Sciatic nerve (tissue), 2 donors: Measurements from ENCODE around the gene DIAPH2. TPM values are rescaled to one million over a fixed set of nuclear protein-coding genes. Genes with fewer than 3 reads are reported as not detected.

Experiments
- ATAC-seq: fragments of 200-7000 bp; cut with Tn5 transposase; one replicate; pipeline ENCODE4 v1.9.1; 2020; ENCODE audit warnings: mild to moderate bottlenecking, moderate library complexity
- DNase-seq: peaks from one replicate; pipeline ENCODE4 v3.0.0-alpha.2; 2020; ENCODE audit warnings: low spot score
- intact Hi-C: fragments of 100-400 bp; cut with DNase I; formaldehyde crosslinking; loops from one replicate; pipeline ENCODE4 v1.14.2; 2022
- total RNA-seq: library from RNA; stranded (reverse); fragmentation: NEBNext Ultra II Directional; extraction: Animal tissue kit (Norgen Biotek cat#: 25700); gene quantifications from one replicate; pipeline ENCODE4 v1.2.1, GENCODE V29; 2021
- donor health status: DM: no; HTN: no; CAD: no.
- donor health status: DM: no; HTN: no; CAD: no.

The DIAPH2 gene
- total RNA-seq, 1 donor from 2014 or later = 34.5 TPM

DNA sequence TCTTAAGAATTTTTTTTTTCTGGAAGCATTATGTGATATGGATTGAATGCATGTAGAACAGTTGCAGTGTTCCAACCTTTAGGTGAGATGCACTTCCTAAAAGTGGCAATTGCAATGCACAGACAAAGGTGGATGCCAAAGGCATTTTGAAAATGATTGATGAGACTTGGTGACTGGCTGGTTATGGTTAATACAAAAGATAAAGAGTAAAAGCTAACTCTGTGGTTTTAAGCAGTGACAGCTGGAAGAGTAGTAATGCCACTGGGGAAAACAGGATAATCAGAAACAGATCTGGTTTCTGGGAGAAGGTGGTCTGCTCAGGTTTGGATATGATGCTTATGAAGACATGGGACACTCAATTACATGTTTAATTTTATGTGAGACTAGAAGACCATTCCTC lies 544.7 kb downstream of the DIAPH2 start:
- ATAC-seq = no peak
- DNase-seq = no peak

DNA sequence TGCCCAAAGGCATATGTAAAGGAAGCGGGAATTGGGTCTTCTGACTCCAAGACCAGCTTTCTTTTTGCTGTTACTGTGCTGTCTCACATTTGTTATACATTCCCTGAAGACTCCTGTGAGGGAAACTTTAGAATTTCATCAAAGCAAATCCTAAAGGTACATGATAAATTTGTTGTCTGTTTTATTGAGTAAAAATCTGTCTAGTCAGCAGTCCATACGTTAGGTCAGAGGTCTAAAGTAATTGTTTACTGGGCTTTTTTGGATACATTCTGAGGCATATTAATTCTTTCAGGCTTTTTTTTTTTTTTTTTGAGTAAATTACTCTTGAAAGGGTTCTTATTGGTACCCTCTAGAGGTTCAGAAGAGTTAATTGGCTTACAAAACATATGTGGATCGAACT lies 546.3 kb downstream of the DIAPH2 start:
- no peak for ATAC-seq
- intact Hi-C loops = no loop called here
- no peak for DNase-seq

More for the DNA sequence above, 544.7 kb downstream of the DIAPH2 start:
- intact Hi-C loops = no loop called here

DNA sequence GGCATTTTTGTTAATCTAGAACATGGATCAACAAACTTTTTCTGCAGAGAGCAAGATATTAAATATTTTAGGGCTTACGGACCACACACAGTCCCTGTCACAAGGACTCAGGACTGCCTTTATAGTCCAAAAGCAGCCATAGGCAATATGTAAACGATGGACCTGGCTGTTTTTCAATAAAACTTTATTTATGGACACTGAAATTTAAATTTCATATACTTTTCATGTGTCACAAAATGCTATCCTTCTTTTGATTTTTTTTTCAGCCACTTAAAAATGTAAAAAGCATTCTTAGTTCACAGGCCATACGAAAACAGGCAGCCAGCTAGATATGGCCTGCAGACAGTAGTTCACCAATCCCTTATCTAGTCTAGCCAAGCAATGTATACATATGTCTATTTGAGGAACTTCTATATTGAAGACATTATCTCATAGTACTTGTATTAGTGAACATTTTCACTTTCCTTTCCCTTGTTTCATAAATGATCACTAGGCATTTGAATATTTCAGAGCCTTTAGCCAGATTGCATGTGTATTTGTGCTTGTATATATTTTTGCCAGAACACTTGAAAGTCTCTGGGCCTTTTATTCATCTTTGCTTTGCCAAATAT lies 549.9 kb downstream of the DIAPH2 start:
- DNase-seq = no peak

DNA sequence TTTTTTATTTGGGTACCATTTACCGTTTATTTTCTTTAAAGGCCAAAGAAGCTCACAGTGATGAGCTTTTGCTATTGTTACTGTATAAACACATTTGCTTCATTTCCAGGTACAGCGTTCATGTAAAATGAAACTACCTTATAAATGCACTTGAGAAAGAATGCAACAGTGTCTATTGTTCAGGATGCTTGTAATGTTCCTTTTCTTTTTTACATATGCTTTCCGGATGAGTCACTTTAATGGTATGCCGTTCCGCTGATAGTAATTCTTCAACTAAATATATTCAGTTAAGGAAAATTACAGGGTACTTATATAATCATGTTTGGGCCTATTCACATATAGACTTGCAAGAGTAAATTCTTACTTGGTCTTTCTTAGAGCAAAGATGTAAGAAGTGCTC lies 554.0 kb downstream of the DIAPH2 start:
- no peak for DNase-seq
- intact Hi-C loops = no loop called here
- no peak for ATAC-seq

More for the DNA sequence above, 549.9 kb downstream of the DIAPH2 start:
- intact Hi-C loops = no loop called here
- ATAC-seq = no peak

DNA sequence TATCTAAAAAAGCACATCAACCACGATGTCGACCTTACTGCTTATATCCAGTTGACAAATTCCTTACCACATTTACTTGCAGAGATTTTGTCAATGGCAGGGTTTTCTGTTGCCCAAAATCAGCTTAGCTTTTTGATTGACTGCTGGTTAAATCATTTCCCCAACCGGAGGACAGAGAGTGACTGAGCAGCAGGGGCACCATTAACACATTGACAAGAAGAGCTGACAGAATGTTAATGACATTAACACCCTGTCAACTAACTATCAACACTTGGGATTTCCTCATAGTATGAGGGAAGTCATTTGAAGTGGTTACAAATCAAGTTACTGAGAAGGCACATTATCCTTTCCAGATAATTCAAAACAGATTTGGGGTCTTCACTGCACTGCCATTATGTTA lies 567.5 kb downstream of the DIAPH2 start:
- intact Hi-C loops = no loop called here
- DNase-seq (no peak), ATAC-seq (no peak)

DNA sequence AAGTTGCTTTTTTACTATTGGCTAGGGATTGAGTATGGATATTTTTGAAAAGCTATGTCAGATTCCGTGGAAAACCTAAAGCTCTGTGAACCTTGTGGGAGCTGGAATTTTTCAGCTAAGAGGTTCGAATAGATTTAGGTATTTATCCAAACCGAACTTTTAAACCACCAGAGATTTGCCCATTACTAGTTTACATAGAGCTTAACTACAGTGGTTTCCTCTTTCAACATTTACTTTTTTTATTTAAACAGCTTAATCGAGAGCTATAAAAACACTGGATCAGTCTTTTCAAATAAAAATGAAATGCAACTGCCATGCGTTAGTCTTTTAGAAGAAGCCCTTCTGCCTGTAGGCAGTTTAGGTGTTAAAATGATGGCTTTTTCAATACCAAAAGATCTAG lies 576.0 kb downstream of the DIAPH2 start:
- intact Hi-C loops = no loop called here
- no peak for DNase-seq
- ATAC-seq = no peak

DNA sequence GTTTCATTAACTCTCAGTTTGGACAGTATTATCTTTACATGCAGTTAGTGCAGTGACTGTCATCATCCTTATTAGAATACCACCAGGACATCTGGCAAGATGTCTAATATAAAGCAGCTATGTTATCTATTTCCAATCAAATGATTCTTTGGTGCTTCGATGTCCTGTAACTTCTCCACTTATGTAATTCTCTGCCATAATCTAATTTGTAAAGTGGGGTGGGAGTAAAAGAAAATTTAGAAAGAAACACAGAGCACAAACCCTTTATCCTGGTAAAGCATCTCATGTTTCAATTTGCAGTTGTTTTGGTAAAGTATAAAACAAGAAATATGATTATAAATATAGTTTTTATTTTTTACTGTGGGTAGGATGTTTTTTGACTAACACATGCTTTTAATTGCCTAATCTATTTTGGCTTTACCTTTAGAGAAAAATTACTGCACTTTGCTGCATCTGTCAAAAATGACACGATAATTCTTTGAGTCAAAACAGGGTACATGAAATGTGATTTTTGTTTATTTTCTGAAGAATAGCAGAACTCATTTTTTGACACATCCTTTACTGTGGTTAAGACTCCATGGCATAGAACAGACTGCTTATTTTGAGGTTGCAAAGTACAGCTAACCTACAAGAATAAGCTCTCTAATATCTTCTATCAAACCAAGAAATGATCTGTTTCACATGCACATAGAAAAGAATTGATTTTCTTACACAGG lies 581.9 kb downstream of the DIAPH2 start:
- intact Hi-C loops = no loop called here
- no peak for DNase-seq
- no peak for ATAC-seq

DNA sequence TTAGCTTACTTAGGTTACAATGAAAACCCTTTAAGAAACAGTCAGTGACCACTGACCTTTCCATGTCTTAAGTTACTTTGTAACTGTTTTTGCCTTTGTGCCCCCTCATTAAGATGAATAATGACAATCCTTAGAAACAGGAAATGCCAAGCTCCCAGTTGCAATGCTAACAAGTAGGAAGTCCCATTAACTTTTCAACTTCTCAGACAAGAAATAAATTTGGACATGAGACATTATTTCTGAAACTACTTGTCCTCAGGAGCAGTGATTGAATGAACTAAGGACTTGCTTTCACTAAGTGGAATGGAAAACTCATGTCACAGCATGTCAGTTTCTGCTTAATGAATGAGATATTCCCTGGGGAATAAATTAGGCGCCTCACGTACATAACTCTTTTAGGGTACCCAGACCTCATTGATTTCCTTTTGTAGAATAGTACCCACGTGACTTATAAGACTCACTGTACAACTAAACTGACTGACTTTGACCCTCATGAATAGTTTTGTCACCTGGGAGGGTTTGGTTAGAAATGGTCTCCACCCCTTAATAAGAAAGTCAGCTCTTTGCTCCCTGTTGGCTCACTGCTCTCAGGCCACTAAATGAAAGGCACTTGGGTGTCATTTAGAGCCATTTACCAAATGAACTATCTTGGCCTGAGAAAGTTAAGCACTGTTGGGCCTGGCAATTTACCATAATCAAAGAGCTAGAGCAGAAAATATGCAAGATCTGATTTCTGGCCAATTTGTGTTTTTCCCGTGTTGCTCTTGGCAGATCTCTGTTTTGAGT lies 582.9 kb downstream of the DIAPH2 start:
- intact Hi-C loops = no loop called here
- ATAC-seq (no peak), DNase-seq (no peak)

DNA sequence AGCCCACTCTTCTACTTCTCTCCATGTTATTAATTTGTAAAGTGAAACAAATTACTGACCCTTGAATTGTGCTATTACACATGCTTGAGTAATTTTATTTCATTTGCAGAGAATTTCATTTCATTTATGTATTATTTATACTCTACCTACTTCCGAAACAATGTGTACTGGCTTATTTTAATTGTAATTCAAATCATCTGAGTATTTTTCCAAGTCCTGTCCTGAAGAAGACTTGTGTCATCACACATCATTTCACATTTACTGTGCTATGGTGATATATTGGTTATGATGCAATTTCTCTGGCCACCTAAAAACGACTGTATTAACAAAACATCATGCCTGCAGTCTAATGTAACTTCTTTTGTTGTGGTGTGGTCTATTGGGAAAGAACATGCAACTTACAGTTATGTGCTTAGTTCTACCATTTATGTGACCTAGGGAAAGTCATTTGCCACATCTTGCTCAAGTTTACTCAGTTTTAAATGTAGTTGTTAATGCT lies 583.6 kb downstream of the DIAPH2 start:
- intact Hi-C loops = no loop called here
- ATAC-seq (no peak), DNase-seq (no peak)

DNA sequence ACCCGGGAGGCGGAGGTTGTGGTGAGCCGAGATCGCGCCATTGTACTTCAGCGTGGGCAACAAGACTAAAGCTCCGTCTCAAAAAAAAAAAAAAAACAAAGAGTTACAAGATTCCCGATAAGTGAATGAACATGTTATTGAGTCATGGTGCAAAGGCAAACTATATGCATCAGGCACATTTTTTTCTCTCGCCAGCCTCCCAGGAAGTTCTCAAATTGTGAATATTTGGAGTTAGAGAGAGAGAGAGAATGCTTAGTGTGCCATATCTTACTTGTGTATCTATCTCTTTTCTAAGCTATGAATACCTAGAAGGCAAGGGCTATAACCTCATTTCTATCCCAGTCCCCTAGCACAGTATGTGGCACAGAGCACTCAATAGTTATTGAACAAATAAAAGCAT lies 599.9 kb downstream of the DIAPH2 start:
- no peak for ATAC-seq
- intact Hi-C loops = no loop called here
- DNase-seq = no peak

DNA sequence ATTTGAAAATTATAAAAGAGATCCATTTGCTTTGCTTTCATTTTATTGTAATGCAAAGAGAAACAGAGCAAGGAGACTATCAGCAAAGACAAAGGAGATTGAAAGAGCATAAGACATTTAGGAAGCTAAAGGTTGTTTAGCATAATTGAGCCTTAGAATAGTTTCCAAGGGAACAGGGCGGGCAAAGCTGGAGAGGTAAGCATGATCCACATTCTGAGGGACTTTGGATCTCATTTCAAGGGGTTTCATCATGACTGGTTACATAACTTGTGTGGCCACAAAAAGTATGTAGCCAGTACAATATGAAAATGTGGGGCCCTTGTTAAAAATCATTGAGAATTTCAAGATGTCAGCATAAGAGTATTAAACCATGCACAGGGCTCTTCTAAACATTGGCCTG lies 605.6 kb downstream of the DIAPH2 start:
- no peak for DNase-seq
- ATAC-seq = no peak
- intact Hi-C loops = no loop called here

DNA sequence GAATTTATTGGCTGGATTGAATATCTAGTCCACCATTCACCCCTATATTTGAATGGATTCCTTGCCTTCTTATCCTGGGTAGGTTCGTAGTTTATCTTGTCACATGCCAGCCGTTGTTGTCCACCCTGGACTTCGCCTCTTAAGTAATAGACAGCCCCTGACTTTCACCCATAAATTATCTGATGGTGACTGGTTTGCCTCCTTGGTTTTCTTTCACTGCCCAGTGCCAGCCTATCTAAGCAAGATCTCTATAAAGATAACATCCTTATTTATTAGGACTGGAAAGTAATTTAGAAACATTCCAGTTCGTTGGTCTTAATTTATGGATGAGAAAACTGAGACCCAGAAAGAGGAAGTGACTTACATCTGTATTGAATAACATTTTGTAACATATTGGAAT lies 609.4 kb downstream of the DIAPH2 start:
- DNase-seq (no peak), ATAC-seq (no peak)
- intact Hi-C loops = no loop called here

DNA sequence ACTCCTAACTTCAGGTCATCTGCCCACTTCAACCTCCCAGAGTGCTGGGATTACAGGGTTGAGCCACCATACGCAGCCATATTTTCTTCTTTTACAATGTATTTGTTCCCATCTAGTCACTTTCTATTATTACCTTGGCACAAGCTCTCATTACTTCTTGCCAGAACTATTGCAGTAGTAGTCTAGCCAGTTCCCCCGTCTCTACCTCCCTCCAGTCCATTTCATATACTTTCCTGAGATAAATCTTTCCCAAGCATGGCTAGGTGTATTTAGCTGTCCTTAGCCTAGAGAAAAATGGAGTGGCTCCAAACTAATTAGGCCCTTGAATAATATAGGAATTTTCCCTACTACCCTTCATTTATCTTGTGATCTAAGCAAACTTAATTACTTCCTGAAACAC lies 611.3 kb downstream of the DIAPH2 start:
- ATAC-seq = no peak
- no peak for DNase-seq
- intact Hi-C loops = no loop called here

DNA sequence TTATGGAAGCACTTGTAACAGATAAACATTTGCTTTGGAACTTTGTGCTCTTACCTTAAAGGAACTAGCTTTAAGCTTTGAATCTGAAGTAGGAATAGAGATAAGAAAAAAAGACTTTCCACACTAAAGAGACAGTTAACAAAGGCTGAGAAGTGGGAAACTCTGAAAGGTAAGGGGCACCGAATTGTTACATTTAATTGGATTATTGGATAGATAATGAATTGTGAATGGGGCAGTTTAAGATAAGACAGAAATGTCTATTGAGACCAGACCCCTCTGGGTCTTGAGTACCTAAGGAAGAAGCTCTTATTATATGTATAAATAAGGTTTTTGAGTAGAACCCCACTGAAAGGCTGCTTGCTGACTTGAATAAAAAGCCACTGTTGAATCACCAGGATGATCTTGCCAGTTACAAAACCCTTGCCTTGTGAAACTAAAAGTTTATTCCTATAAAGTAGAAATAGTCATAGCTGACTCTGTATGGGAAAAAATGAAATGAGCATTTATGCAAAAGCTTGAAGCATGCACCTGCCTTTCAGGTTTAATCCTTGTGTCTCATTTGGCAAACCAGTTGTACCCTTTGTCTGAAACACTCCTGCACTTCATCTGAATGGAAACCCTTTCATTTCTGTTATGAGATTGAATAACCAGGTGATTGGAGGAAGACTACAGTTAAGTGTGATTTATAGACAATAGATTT lies 622.3 kb downstream of the DIAPH2 start:
- ATAC-seq (no peak), DNase-seq (no peak)
- intact Hi-C loops = no loop called here

DNA sequence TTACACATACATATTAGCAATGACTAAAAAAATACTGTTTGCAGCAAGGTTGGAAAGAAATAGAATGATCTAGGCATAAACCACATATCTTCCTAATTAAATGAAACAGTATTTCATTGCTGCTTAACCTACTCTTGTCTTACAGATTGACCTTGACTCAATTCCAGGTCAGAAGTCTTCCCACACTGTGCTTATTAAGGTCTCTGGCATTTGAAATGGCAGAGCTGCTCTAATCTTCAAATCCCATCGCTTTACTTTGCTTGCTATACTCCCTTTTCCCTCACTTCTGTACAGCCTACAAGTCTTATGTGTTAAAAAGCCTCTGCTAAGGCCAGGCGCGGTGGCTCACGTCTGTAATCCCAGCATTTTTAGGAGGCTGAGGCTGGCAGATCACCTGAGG lies 623.5 kb downstream of the DIAPH2 start:
- no peak for DNase-seq
- no peak for ATAC-seq
- intact Hi-C loops = no loop called here

DNA sequence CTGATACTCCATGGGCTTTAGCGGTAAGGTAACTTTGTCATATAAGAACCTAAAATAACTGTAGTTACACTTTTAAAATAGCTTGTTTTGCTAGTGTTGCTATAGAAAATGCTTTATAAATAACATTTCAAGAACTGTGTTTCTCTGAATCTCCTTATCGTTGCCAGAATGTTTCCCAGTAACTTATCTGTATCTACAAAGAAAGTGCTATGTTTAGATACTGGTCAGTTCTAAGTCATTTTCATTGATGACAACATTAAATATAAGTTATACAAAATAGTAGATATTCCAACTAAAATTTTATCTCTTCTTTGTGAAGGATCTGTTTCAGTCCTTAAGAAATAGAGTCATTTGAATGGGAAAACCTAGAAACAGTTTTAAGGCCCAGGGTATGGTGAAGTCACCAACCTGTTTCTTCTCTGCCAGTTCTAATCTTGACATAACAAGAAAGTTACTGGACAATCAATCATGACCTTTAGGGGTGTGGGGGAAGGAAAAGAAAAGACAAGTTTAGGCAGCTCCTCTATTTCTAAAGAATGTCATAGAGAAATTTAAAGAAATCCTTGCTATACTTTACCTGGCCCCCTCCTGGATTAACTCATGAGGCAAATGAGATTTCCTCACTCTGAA lies 625.0 kb downstream of the DIAPH2 start:
- DNase-seq (no peak), ATAC-seq (no peak)
- intact Hi-C loops = no loop called here

DNA sequence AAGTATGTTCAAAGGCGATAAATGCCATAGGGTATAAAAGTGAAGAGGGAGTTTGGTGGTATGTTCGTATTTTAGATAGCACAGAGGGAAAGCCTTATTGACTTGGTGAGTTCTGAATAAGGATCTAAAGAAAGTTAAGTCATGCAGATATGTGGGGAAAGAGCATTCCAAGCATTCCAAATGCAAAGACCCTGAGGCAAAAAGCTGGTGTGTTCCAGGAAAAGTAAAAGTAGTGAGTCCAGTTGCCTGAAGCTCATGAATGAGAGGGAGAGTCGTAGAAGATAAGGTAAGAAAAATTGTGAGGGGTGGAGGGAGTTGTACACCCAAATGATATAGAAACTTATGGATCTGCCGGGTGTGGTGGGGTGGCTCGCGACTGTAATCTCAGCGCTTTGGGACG lies 625.7 kb downstream of the DIAPH2 start:
- no peak for ATAC-seq
- no peak for DNase-seq
- intact Hi-C loops = no loop called here

DNA sequence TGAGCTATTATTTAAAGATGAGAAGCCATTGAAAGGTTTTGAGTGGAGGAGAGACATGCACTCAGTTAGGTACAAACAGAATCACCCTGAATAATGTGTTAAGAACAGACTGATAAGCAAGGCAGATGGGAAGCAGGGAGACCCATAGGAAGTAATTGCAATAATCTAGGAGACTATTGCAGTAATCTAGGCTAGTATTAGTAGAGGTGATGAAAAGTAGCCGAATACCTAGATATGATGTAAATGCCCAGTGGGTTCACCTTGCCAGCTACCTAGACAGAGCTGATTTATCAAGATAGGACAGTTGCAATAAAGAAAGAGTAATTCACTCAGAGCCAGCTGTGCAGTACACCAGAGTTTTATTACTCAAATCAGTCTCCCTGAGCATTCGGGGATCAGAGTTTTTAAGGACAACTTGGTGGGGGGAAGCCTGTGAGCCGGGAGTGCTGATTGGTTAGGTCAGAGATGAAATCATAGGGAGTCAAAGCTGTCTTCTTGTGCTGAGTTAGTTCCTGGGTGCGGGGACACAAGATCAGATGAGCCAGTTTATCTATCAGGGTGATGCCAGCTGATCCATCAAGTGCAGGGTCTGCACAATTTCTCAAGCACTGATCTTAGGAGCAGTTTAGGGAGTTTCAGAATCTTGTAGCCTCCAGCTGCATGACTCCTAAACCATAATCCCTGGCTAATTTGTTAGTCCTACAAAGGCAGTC lies 626.6 kb downstream of the DIAPH2 start:
- intact Hi-C loops = no loop called here
- DNase-seq = no peak
- ATAC-seq = no peak

DNA sequence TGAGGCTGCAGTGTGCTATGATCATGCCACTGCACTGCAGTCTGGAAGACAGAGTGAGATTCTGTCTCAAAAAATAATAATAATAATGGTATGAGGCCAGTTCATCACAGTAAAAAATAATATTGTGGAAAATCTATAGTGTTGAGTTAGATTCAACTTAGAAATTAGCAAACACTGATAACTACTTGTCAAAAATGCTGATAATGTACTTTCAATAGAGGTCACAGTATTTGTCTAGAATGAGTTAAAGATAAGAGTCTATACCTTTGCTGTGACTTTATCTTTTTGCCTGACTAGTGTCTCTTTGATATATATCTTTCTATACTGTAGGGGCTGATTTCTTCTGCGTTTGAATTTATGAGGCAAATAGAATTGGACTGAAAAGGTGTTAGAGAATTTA lies 629.7 kb downstream of the DIAPH2 start:
- intact Hi-C loops = no loop called here
- no peak for ATAC-seq
- DNase-seq = no peak
